ENCODE results near the gene HNF4A. TPM values are rescaled to one million over a fixed set of nuclear protein-coding genes. Genes with fewer than 3 reads are reported as not detected.
A peak's percentile ranks its signal among the peaks of the same experiment; 100 is the strongest.

Gene HNF4A
- total and polyA plus RNA-seq, 2 of the 13 experiments (the other 11 are each of a cell fraction or from before 2014, with no cell fraction given): 80.9 to 169 TPM

- TF ChIP-seq HMGXB4 (CRISPR knock-in tag; IDR thresholded peaks at IDR 0.05; ENCODE audit: borderline replicate concordance in 1 of 2, low read depth in 1 of 2) (no peak), SALL1 (CRISPR knock-in tag; IDR thresholded peaks at IDR 0.05) (peak; percentile 23; the same call in 1 of the 2 replicates), FOXJ3 (CRISPR knock-in tag; IDR thresholded peaks at IDR 0.05; ENCODE audit: borderline replicate concordance) (no peak), ZNF282 (IDR thresholded peaks at IDR 0.05; ENCODE audit: partially characterized antibody) (no peak), ZNF607 (CRISPR knock-in tag; IDR thresholded peaks at IDR 0.05; ENCODE audit: borderline replicate concordance) (0 out of 2 replicates have a peak, but pooled peaks have one; percentile 15), RBM39 (IDR thresholded peaks at IDR 0.05; ENCODE audit: low read depth, low read length, poor library complexity, severe bottlenecking) (no peak), SRSF4 (IDR thresholded peaks at IDR 0.05; ENCODE audit: low read depth, low read length, poor library complexity, severe bottlenecking) (no peak), HIC2 (CRISPR knock-in tag; IDR thresholded peaks at IDR 0.05; ENCODE audit: low read depth) (no peak), CCDC6 (CRISPR knock-in tag; IDR thresholded peaks at IDR 0.05) (peak; percentile 65; the same call in 1 of the 2 replicates), JARID2 (CRISPR knock-in tag; IDR thresholded peaks at IDR 0.05; ENCODE audit: insufficient replicate concordance) (no peak), MEIS1 (CRISPR knock-in tag; IDR thresholded peaks at IDR 0.05; ENCODE audit: borderline replicate concordance) (no peak; the same call in 1 of the 2 replicates), ZNF33B (CRISPR knock-in tag; IDR thresholded peaks at IDR 0.05) (peak; percentile 56; the same call in 1 of the 2 replicates), REL (CRISPR knock-in tag; conservative IDR thresholded peaks at IDR 0.05) (no peak), MBNL3 (CRISPR knock-in tag; conservative IDR thresholded peaks at IDR 0.05) (no peak), BRCA1 (CRISPR knock-in tag; IDR thresholded peaks at IDR 0.05) (no peak), ATF2 (CRISPR knock-in tag; IDR thresholded peaks at IDR 0.05) (peak; percentile 43; the same call in 1 of the 2 replicates), RFXANK (CRISPR knock-in tag; IDR thresholded peaks at IDR 0.05) (no peak), IKZF1 (IDR thresholded peaks at IDR 0.05) (no peak), ZNF749 (CRISPR knock-in tag; IDR thresholded peaks at IDR 0.05; ENCODE audit: borderline replicate concordance) (no peak), ZBTB42 (CRISPR knock-in tag; IDR thresholded peaks at IDR 0.05) (no peak), ZC3H4 (CRISPR knock-in tag; IDR thresholded peaks at IDR 0.05; ENCODE audit: borderline replicate concordance) (no peak), TFDP2 (CRISPR knock-in tag; IDR thresholded peaks at IDR 0.05) (no peak)
- TF ChIP-seq, protein P1, sequence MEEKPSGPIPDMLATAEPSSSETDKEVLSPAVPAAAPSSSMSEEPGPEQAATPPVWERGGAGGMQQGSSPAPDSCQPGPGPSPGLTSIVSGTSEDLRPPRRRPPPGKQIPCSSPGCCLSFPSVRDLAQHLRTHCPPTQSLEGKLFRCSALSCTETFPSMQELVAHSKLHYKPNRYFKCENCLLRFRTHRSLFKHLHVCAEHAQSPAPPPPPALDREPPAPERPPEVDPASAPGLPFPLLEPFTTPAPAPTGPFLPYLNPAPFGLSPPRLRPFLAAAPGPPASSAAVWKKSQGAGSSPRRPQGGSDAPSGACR (CRISPR knock-in tag; IDR thresholded peaks at IDR 0.05): no peak
Observed at GRCh38 chr20:44414808-44415207, 59.3 kb downstream of the HNF4A start (continued).
